ENCODE data around the gene RNF213.

The RNF213 gene

GRCh38 chr17:80349751-80350150 lies 89.1 kb downstream of the RNF213 start:
- no peak for TF ChIP-seq CTCF (conservative IDR thresholded peaks at IDR 0.05)
- no peak overlapping the region for H3K27ac ChIP-seq

- no peak overlapping the region for H3K27ac ChIP-seq
- no peak for TF ChIP-seq CTCF (conservative IDR thresholded peaks at IDR 0.05)
These were observed 91.7 kb downstream of the RNF213 start for GRCh38 chr17:80352216-80352895.

- TF ChIP-seq CTCF (conservative IDR thresholded peaks at IDR 0.05), result no peak
- H3K27ac ChIP-seq, result no peak overlapping the region
These were observed 92.5 kb downstream of the RNF213 start for GRCh38 chr17:80352991-80353665.

GRCh38 chr17:80353718-80354275 lies 93.1 kb downstream of the RNF213 start:
- TF ChIP-seq CTCF (conservative IDR thresholded peaks at IDR 0.05), result no peak
- no peak overlapping the region for H3K27ac ChIP-seq

- H3K27ac ChIP-seq, result no peak overlapping the region
- TF ChIP-seq CTCF (conservative IDR thresholded peaks at IDR 0.05), result no peak
These were observed 93.7 kb downstream of the RNF213 start for GRCh38 chr17:80354336-80354735.

GRCh38 chr17:80356231-80356856 lies 95.7 kb downstream of the RNF213 start:
- H3K27ac ChIP-seq, result no peak overlapping the region
- TF ChIP-seq CTCF (conservative IDR thresholded peaks at IDR 0.05), result no peak

GRCh38 chr17:80358131-80358530 lies 97.5 kb downstream of the RNF213 start:
- H3K27ac ChIP-seq, result no peak overlapping the region

More at GRCh38 chr17:80358131-80358530, 97.5 kb downstream of the RNF213 start:
- TF ChIP-seq CTCF (conservative IDR thresholded peaks at IDR 0.05), result no peak

All from VCaP (cell line).